Measurements from ENCODE around the gene LUZP2. TPM values are rescaled to one million over a fixed set of nuclear protein-coding genes. Genes with fewer than 3 reads are reported as not detected.

LUZP2 gene
- total RNA-seq, 2 experiments from 2014 or later = not detected

GRCh38 chr11:25038131-25038530 is 541.3 kb downstream of the LUZP2 start:
- no peak overlapping the region for H3K27ac Mint-ChIP-seq
- no peaks in the 10 kb centered on the region for H3K36me3 Mint-ChIP-seq (ENCODE audit: low read depth)
- H3K27me3 Mint-ChIP-seq = no peaks in the 10 kb centered on the region
- Histone ChIP-seq H3K36me3 (ENCODE audit: insufficient read depth, low read length) (no peaks in the 10 kb centered on the region), H3K4me3 (ENCODE audit: low read length) (no peak overlapping the region), H3K9me3 (ENCODE audit: control insufficient read depth in 1 of 2, insufficient read depth in 1 of 2, low read length in 2 of 2) (peaks cover 0 to 9% of the 10 kb centered on the region in 2 experiments), H3K27me3 (ENCODE audit: control insufficient read depth in 1 of 2, insufficient read depth in 2 of 2, low read length in 2 of 2) (no peaks in the 10 kb centered on the region), H3K27ac (ENCODE audit: low read depth in 1 of 2, low read length in 2 of 2) (no peak overlapping the region), H3K4me1 (ENCODE audit: insufficient read depth, low read length) (no peaks in the 10 kb centered on the region)
- no peak overlapping the region for H3K4me3 Mint-ChIP-seq
- no peak for ATAC-seq (ENCODE audit: poor library complexity)
- DNase-seq = no peak
- no peak for TF ChIP-seq CTCF (IDR thresholded peaks at IDR 0.05)
- H3K9me3 Mint-ChIP-seq = peaks cover 19% of the 10 kb centered on the region
- no peaks in the 10 kb centered on the region for H3K4me1 Mint-ChIP-seq (ENCODE audit: low read depth)
- POLR2A ChIA-PET = no interaction called here
- CTCF ChIA-PET = no interaction called here
- intact Hi-C loops (cut with DNase I, micrococcal nuclease) = no loop called here

GRCh38 chr11:25039165-25039564 is 542.3 kb downstream of the LUZP2 start:
- POLR2A ChIA-PET = no interaction called here
- no peak for ATAC-seq (ENCODE audit: poor library complexity)
- no peak for TF ChIP-seq CTCF (IDR thresholded peaks at IDR 0.05)

GRCh38 chr11:25048632-25049031 is 551.8 kb downstream of the LUZP2 start:
- DNase-seq (no peak), ATAC-seq (ENCODE audit: poor library complexity) (no peak)
- POLR2A ChIA-PET = no interaction called here
- no peak overlapping the region for H3K27ac Mint-ChIP-seq
- Histone ChIP-seq H3K27ac (ENCODE audit: low read depth in 1 of 2, low read length in 2 of 2) (no peak overlapping the region), H3K27me3 (ENCODE audit: control insufficient read depth in 1 of 2, insufficient read depth in 2 of 2, low read length in 2 of 2) (no peaks in the 10 kb centered on the region), H3K4me3 (ENCODE audit: low read length) (no peak overlapping the region), H3K4me1 (ENCODE audit: insufficient read depth, low read length) (no peaks in the 10 kb centered on the region), H3K9me3 (ENCODE audit: control insufficient read depth in 1 of 2, insufficient read depth in 1 of 2, low read length in 2 of 2) (peaks cover 0 to 8% of the 10 kb centered on the region in 2 experiments), H3K36me3 (ENCODE audit: insufficient read depth, low read length) (no peaks in the 10 kb centered on the region)
- intact Hi-C loops (cut with DNase I, micrococcal nuclease) = no loop called here
- no peak for TF ChIP-seq CTCF (IDR thresholded peaks at IDR 0.05)
- H3K4me3 Mint-ChIP-seq = no peak overlapping the region
- no peaks in the 10 kb centered on the region for H3K4me1 Mint-ChIP-seq (ENCODE audit: low read depth)
- H3K27me3 Mint-ChIP-seq = no peaks in the 10 kb centered on the region
- CTCF ChIA-PET = no interaction called here
- H3K9me3 Mint-ChIP-seq = peaks cover 5% of the 10 kb centered on the region
- H3K36me3 Mint-ChIP-seq (ENCODE audit: low read depth) = no peaks in the 10 kb centered on the region

More at GRCh38 chr11:25039165-25039564, 542.3 kb downstream of the LUZP2 start:
- Mint-ChIP-seq H3K36me3 (ENCODE audit: low read depth) (no peaks in the 10 kb centered on the region), H3K4me1 (ENCODE audit: low read depth) (no peaks in the 10 kb centered on the region), H3K4me3 (no peak overlapping the region), H3K9me3 (peaks cover 19% of the 10 kb centered on the region), H3K27me3 (no peaks in the 10 kb centered on the region), H3K27ac (no peak overlapping the region)
- H3K27me3 ChIP-seq (ENCODE audit: control insufficient read depth in 1 of 2, insufficient read depth in 2 of 2, low read length in 2 of 2) = no peaks in the 10 kb centered on the region
- H3K4me3 ChIP-seq (ENCODE audit: low read length) = no peak overlapping the region
- intact Hi-C loops (cut with DNase I, micrococcal nuclease) = no loop called here
- H3K4me1 ChIP-seq (ENCODE audit: insufficient read depth, low read length) = no peaks in the 10 kb centered on the region
- DNase-seq = no peak
- no peaks in the 10 kb centered on the region for H3K36me3 ChIP-seq (ENCODE audit: insufficient read depth, low read length)
- peaks cover 0 to 9% of the 10 kb centered on the region in 2 experiments for H3K9me3 ChIP-seq (ENCODE audit: control insufficient read depth in 1 of 2, insufficient read depth in 1 of 2, low read length in 2 of 2)
- CTCF ChIA-PET = no interaction called here
- H3K27ac ChIP-seq (ENCODE audit: low read depth in 1 of 2, low read length in 2 of 2) = no peak overlapping the region
